HepG2 (cell line): ENCODE results near the gene MAT2A. TPM values are rescaled to one million over a fixed set of nuclear protein-coding genes. Genes with fewer than 3 reads are reported as not detected.

Source experiments
- ETV5 ChIP-seq: IDR thresholded peaks from 2 replicates; pipeline ENCODE4 v1.6.1; 2018; ENCODE audit warnings: missing biosample characterization, missing genetic modification reagents, inconsistent platforms, borderline replicate concordance
- HHEX ChIP-seq: IDR thresholded peaks from 2 replicates; pipeline ENCODE4 v1.6.1; 2016; ENCODE audit warnings: control low read depth
- IKZF1 ChIP-seq: fragments of 450-650 bp; IDR thresholded peaks from 2 replicates; pipeline ENCODE4 v1.7.1; 2016
- KMT2A ChIP-seq: sonication (generic); formaldehyde crosslinking; IDR thresholded peaks from 2 replicates; pipeline ENCODE4 v1.4.0; 2020; ENCODE audit warnings: missing genetic modification reagents
- MLLT10 ChIP-seq: sonication (generic); formaldehyde crosslinking; IDR thresholded peaks from 2 replicates; pipeline ENCODE4 v1.4.0; 2020; ENCODE audit warnings: missing genetic modification reagents
- NCOA5 ChIP-seq: sonication (generic); formaldehyde crosslinking; IDR thresholded peaks from 2 replicates; pipeline ENCODE4 v1.4.0; 2020; ENCODE audit warnings: missing genetic modification reagents
- PAWR ChIP-seq: sonication (generic); formaldehyde crosslinking; IDR thresholded peaks from 2 replicates; pipeline ENCODE4 v1.4.0; 2020; ENCODE audit warnings: missing genetic modification reagents, mild to moderate bottlenecking, borderline replicate concordance
- PHF8 ChIP-seq: sonication (generic); formaldehyde crosslinking; IDR thresholded peaks from 2 replicates; pipeline ENCODE4 v1.5.0; 2020; ENCODE audit warnings: missing genetic modification reagents
- RFX3 ChIP-seq: IDR thresholded peaks from 2 replicates; pipeline ENCODE4 v1.6.1; 2016; ENCODE audit warnings: missing biosample characterization, missing genetic modification reagents
- ZNF207 ChIP-seq: fragments of 450-650 bp; IDR thresholded peaks from 2 replicates; pipeline ENCODE4 v1.6.1; 2016; ENCODE audit warnings: antibody characterized with exemption, borderline replicate concordance
- ZNF235 ChIP-seq: sonication (generic); formaldehyde crosslinking; IDR thresholded peaks from 2 replicates; pipeline ENCODE4 v1.8.1; 2023; ENCODE audit warnings: mild to moderate bottlenecking, missing genetic modification reagents, borderline replicate concordance
- ZNF484 ChIP-seq: sonication (generic); formaldehyde crosslinking; IDR thresholded peaks from 2 replicates; pipeline ENCODE4 v1.5.1; 2020; ENCODE audit warnings: mild to moderate bottlenecking, low read depth, missing genetic modification reagents, borderline replicate concordance
- ZNF496 ChIP-seq: sonication (generic); formaldehyde crosslinking; IDR thresholded peaks from 2 replicates; pipeline ENCODE4 v1.8.1; 2023; ENCODE audit warnings: mild to moderate bottlenecking, moderate library complexity, missing genetic modification reagents; ENCODE audit not compliant: insufficient replicate concordance
- ZNF616 ChIP-seq: sonication (generic); formaldehyde crosslinking; IDR thresholded peaks from 2 replicates; pipeline ENCODE4 v1.5.0; 2020; ENCODE audit warnings: low read depth, mild to moderate bottlenecking, missing genetic modification reagents
- ZNF703 ChIP-seq: sonication (generic); formaldehyde crosslinking; IDR thresholded peaks from 2 replicates; pipeline ENCODE4 v1.5.1; 2020; ENCODE audit warnings: missing genetic modification reagents, mild to moderate bottlenecking, moderate library complexity, borderline replicate concordance
- ZNF776 ChIP-seq: sonication (generic); formaldehyde crosslinking; IDR thresholded peaks from 2 replicates; pipeline ENCODE4 v1.4.0; 2020; ENCODE audit warnings: mild to moderate bottlenecking, missing genetic modification reagents
- polyA plus RNA-seq, 8 experiments: library from polyadenylated mRNA; depleted of rRNA in 3 of 8; stranded (reverse) in 7 of 8; unstranded in 1 of 8; fragments of >200 nt; fragmentation: Illumina TruSeq in 4 of 8; extraction: Trizol in 4 of 8; gene quantifications; 2 replicates each; pipeline versions ENCODE4 v1.2.1 to v1.2.3, GENCODE V29; 2011 to 2016; ENCODE audit warnings: low read depth in 4 of 8, missing spikeins in 1 of 8, mixed read lengths in 1 of 8; ENCODE audit not compliant: insufficient read depth in 1 of 8
- total RNA-seq, 5 experiments: library from RNA; depleted of rRNA; stranded (reverse); fragments of >200 nt; fragmentation: Illumina TruSeq; extraction: Trizol; gene quantifications; 2 replicates each; pipeline ENCODE4 v1.2.3, GENCODE V29; 2016; ENCODE audit warnings: low read depth in 1 of 5
- TF ChIP-seq, protein P1 (sequence below): sonication (generic); formaldehyde crosslinking; IDR thresholded peaks from 2 replicates; pipeline ENCODE4 v1.4.0; 2020; ENCODE audit warnings: missing genetic modification reagents
- TF ChIP-seq, protein P2 (sequence below): sonication (generic); formaldehyde crosslinking; IDR thresholded peaks from 2 replicates; pipeline ENCODE4 v1.9.0; 2021; ENCODE audit warnings: missing genetic modification reagents, borderline replicate concordance
- TF ChIP-seq, protein P3 (sequence below): sonication (generic); formaldehyde crosslinking; conservative IDR thresholded peaks from 2 replicates; pipeline ENCODE4 v1.4.0; 2020; ENCODE audit warnings: mild to moderate bottlenecking, missing genetic modification reagents, moderate library complexity
- TF ChIP-seq, protein P4 (sequence below): IDR thresholded peaks from 2 replicates; pipeline ENCODE4 v1.6.1; 2016; ENCODE audit warnings: missing genetic modification reagents, missing compliant biosample characterization
- TF ChIP-seq, protein P5 (sequence below): sonication (generic); formaldehyde crosslinking; IDR thresholded peaks from 2 replicates; pipeline ENCODE4 v1.5.0; 2020; ENCODE audit warnings: missing genetic modification reagents, mild to moderate bottlenecking, borderline replicate concordance

Gene MAT2A
- total and polyA plus RNA-seq, 2 of the 13 experiments (the other 11 are each of a cell fraction or from before 2014, with no cell fraction given) = 155 to 331 TPM

DNA sequence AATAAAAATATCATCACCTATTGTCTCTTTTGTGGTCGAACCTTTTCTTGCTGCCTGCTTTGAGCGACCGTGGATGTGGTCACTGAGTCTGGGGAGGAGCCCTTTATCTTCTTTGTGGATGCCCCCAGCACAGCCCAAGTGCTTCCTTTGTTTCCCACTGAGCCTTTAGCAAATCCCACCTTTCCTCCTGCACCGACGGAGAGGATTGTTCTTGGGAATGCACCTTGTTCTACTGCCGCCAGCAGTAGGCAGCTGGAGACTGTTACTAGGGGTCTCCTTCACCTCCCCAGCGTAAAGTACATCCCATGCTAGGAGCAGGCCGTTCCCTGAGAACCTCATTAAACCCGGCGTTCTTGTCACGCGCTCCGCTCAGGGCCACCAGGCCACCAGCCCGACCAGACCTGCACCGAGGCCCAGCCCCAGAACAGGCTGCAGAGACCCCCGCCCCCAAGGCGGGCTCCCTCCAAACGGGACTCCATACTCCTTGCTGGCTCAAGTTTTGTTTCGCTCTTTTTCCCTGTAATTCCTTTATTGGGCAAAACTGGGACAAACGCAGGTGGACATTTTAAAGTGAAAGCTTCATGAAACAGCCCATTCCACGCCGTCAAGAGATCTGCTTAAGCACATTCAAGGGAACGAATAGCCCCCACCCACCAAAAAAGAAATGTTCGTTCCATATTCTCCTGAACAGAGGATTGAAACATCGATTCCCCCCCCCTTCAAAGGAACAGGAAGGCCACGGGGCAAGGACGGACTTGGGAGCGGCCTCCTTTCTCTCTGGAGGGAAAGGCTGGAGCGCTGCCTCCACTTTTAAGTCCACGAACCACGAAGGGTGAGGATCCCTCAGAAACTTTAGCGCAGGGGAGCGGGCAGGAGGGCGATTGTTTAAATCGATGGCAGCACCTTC is 1.1 kb upstream of the MAT2A start (continued):
- TF ChIP-seq, protein P1, sequence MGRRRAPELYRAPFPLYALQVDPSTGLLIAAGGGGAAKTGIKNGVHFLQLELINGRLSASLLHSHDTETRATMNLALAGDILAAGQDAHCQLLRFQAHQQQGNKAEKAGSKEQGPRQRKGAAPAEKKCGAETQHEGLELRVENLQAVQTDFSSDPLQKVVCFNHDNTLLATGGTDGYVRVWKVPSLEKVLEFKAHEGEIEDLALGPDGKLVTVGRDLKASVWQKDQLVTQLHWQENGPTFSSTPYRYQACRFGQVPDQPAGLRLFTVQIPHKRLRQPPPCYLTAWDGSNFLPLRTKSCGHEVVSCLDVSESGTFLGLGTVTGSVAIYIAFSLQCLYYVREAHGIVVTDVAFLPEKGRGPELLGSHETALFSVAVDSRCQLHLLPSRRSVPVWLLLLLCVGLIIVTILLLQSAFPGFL (CRISPR knock-in tag) = no peak
- TF ChIP-seq NCOA5 (CRISPR knock-in tag) (no peak), ETV5 (CRISPR knock-in tag) (peak; percentile 23; the same call in 1 of the 2 replicates), HHEX (CRISPR knock-in tag) (no peak), PAWR (no peak; the same call in 1 of the 2 replicates), KMT2A (no peak; the same call in 1 of the 2 replicates), ZNF207 (no peak), ZNF496 (no peak), PHF8 (CRISPR knock-in tag) (peak; percentile 40; the same call in 1 of the 2 replicates), ZNF776 (CRISPR knock-in tag) (no peak; the same call in 1 of the 2 replicates), RFX3 (no peak), IKZF1 (no peak), ZNF484 (no peak; the same call in 1 of the 2 replicates), MLLT10 (CRISPR knock-in tag) (no peak), ZNF616 (CRISPR knock-in tag) (peak; percentile 31; the same call in 1 of the 2 replicates), ZNF703 (no peak), ZNF235 (CRISPR knock-in tag) (no peak)
- TF ChIP-seq, protein P2, sequence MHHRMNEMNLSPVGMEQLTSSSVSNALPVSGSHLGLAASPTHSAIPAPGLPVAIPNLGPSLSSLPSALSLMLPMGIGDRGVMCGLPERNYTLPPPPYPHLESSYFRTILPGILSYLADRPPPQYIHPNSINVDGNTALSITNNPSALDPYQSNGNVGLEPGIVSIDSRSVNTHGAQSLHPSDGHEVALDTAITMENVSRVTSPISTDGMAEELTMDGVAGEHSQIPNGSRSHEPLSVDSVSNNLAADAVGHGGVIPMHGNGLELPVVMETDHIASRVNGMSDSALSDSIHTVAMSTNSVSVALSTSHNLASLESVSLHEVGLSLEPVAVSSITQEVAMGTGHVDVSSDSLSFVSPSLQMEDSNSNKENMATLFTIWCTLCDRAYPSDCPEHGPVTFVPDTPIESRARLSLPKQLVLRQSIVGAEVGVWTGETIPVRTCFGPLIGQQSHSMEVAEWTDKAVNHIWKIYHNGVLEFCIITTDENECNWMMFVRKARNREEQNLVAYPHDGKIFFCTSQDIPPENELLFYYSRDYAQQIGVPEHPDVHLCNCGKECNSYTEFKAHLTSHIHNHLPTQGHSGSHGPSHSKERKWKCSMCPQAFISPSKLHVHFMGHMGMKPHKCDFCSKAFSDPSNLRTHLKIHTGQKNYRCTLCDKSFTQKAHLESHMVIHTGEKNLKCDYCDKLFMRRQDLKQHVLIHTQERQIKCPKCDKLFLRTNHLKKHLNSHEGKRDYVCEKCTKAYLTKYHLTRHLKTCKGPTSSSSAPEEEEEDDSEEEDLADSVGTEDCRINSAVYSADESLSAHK (CRISPR knock-in tag) = no peak
- TF ChIP-seq, protein P3, sequence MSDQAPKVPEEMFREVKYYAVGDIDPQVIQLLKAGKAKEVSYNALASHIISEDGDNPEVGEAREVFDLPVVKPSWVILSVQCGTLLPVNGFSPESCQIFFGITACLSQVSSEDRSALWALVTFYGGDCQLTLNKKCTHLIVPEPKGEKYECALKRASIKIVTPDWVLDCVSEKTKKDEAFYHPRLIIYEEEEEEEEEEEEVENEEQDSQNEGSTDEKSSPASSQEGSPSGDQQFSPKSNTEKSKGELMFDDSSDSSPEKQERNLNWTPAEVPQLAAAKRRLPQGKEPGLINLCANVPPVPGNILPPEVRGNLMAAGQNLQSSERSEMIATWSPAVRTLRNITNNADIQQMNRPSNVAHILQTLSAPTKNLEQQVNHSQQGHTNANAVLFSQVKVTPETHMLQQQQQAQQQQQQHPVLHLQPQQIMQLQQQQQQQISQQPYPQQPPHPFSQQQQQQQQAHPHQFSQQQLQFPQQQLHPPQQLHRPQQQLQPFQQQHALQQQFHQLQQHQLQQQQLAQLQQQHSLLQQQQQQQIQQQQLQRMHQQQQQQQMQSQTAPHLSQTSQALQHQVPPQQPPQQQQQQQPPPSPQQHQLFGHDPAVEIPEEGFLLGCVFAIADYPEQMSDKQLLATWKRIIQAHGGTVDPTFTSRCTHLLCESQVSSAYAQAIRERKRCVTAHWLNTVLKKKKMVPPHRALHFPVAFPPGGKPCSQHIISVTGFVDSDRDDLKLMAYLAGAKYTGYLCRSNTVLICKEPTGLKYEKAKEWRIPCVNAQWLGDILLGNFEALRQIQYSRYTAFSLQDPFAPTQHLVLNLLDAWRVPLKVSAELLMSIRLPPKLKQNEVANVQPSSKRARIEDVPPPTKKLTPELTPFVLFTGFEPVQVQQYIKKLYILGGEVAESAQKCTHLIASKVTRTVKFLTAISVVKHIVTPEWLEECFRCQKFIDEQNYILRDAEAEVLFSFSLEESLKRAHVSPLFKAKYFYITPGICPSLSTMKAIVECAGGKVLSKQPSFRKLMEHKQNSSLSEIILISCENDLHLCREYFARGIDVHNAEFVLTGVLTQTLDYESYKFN (CRISPR knock-in tag) = no peak
- TF ChIP-seq, protein P4, sequence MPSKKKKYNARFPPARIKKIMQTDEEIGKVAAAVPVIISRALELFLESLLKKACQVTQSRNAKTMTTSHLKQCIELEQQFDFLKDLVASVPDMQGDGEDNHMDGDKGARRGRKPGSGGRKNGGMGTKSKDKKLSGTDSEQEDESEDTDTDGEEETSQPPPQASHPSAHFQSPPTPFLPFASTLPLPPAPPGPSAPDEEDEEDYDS (CRISPR knock-in tag) = peak; percentile 37; the same call in 1 of the 2 replicates
- TF ChIP-seq, protein P5, sequence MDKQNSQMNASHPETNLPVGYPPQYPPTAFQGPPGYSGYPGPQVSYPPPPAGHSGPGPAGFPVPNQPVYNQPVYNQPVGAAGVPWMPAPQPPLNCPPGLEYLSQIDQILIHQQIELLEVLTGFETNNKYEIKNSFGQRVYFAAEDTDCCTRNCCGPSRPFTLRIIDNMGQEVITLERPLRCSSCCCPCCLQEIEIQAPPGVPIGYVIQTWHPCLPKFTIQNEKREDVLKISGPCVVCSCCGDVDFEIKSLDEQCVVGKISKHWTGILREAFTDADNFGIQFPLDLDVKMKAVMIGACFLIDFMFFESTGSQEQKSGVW = no peak; the same call in 1 of the 2 replicates
